Prostate gland (tissue), 2 donors: Measurements from ENCODE around the gene TPM3. TPM values are rescaled to one million over a fixed set of nuclear protein-coding genes. Genes with fewer than 3 reads are reported as not detected.

Experiments
- DNase-seq: peaks from one replicate; pipeline ENCODE4 v3.0.0-alpha.2; 2019; ENCODE audit warnings: low spot score
- H3K27ac ChIP-seq, 2 donors: fragments of 200-600 bp; sonication (generic); 2 replicates each; pipeline ENCODE4 v1.5.1; 2017 to 2019
- H3K27me3 ChIP-seq: fragments of 200-600 bp; sonication (generic); replicated peaks from 2 replicates; pipeline ENCODE4 v1.5.1; 2019; ENCODE audit not compliant: insufficient read depth
- H3K36me3 ChIP-seq, 2 donors: fragments of 200-600 bp; sonication (generic); 1 replicate in 1 of 2; 2 replicates in 1 of 2; pipeline versions ENCODE4 v1.5.1 to v1.8.1; 2017 to 2019
- H3K4me1 ChIP-seq: fragments of 200-600 bp; sonication (generic); replicated peaks from 2 replicates; pipeline ENCODE4 v1.5.1; 2019
- H3K4me3 ChIP-seq, 2 donors: fragments of 200-600 bp; sonication (generic); 2 replicates each; pipeline ENCODE4 v1.5.1; 2017 to 2019
- H3K9me3 ChIP-seq: fragments of 200-600 bp; sonication (generic); 2 replicates; pipeline ENCODE4 v1.5.1; 2017
- POLR2A ChIP-seq: fragments of 450-650 bp; IDR thresholded peaks from one replicate; pipeline ENCODE4 v1.6.1; 2016; ENCODE audit warnings: antibody characterized with exemption, mild to moderate bottlenecking
- POLR2AphosphoS5 ChIP-seq: sonication (generic); formaldehyde crosslinking; IDR thresholded peaks from one replicate; pipeline ENCODE4 v1.6.1; 2017; ENCODE audit warnings: antibody characterized with exemption
- WGBS: methylation state at CpG from one replicate; pipeline ENCODE4 v1.1.5; 2018; 5-methylcytosine and 5-hydroxymethylcytosine counted together
- intact Hi-C: fragments of 100-400 bp; cut with DNase I; formaldehyde crosslinking; loops from one replicate; pipeline ENCODE4 v1.14.2; 2022
- total RNA-seq, 2 donors: library from RNA; depleted of rRNA; stranded (reverse); fragments of >200 nt; gene quantifications; one replicate each; pipeline ENCODE4 v1.1.0, GENCODE V29; 2016
- TF ChIP-seq, protein P1 (sequence below), 4 experiments: fragments of 200-600 bp in 2 of 4; fragments of 450-650 bp in 2 of 4; sonication (generic) in 2 of 4; IDR thresholded peaks; 1 replicate in 3 of 4; 2 replicates in 1 of 4; pipeline ENCODE4 v1.5.1; 2016 to 2019; ENCODE audit warnings: antibody characterized with exemption in 4 of 4, mild to moderate bottlenecking in 2 of 4, moderate library complexity in 2 of 4

Gene TPM3
- total RNA-seq: 100 to 1,000 TPM; 147 to 277 TPM

DNA sequence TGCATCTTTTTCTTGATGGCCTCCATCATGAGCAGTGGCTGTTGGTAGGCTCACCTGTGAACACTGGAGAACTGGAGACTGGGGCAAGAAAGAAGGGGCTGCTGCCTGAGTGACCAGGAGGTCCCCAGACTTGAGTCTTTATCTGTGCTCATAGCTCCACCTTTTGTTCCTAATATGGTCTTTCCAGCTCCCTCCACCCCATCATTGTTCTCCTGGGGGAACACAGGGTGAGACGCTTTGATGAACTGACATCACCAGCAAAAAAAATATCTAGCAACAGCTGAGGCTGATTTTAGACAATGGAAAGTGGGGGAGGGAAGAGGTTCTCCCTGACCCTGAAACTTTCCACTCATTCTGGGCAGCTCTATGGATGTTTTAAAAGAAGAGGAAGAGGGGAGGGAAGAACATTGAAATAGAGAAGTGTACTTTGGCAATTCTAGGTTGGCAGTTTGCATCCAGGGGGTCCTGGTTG is at the start of gene TPM3:
Gene TPM3, minus strand, starts transcription at position 111 of the 472 bp plus-strand sequence. Its CDS starts 82 bp downstream, at position 29.
- H3K9me3 ChIP-seq: no peaks in the 10 kb centered on the region
- H3K4me3 ChIP-seq: no peak within 1 kb of the TSS
- no peaks in the 10 kb centered on the region for H3K27me3 ChIP-seq
- no peak for TF ChIP-seq POLR2AphosphoS5
- TF ChIP-seq, protein P1, sequence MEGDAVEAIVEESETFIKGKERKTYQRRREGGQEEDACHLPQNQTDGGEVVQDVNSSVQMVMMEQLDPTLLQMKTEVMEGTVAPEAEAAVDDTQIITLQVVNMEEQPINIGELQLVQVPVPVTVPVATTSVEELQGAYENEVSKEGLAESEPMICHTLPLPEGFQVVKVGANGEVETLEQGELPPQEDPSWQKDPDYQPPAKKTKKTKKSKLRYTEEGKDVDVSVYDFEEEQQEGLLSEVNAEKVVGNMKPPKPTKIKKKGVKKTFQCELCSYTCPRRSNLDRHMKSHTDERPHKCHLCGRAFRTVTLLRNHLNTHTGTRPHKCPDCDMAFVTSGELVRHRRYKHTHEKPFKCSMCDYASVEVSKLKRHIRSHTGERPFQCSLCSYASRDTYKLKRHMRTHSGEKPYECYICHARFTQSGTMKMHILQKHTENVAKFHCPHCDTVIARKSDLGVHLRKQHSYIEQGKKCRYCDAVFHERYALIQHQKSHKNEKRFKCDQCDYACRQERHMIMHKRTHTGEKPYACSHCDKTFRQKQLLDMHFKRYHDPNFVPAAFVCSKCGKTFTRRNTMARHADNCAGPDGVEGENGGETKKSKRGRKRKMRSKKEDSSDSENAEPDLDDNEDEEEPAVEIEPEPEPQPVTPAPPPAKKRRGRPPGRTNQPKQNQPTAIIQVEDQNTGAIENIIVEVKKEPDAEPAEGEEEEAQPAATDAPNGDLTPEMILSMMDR (IDR thresholded peaks at IDR 0.05): no peak
- TF ChIP-seq POLR2A: no peak
- DNase-seq: no peak
- intact Hi-C loops: loop anchor here (10.0 kb wide), 1 partner anchor 143 kb away; no protein-coding TSS in a partner anchor
- no peaks in the 10 kb centered on the region for H3K36me3 ChIP-seq
- no peak within 1 kb of the TSS for H3K27ac ChIP-seq
- WGBS: 13% methylated on average over 1 of the region's 1 CpG
- H3K4me1 ChIP-seq: no peaks in the 10 kb centered on the region

DNA sequence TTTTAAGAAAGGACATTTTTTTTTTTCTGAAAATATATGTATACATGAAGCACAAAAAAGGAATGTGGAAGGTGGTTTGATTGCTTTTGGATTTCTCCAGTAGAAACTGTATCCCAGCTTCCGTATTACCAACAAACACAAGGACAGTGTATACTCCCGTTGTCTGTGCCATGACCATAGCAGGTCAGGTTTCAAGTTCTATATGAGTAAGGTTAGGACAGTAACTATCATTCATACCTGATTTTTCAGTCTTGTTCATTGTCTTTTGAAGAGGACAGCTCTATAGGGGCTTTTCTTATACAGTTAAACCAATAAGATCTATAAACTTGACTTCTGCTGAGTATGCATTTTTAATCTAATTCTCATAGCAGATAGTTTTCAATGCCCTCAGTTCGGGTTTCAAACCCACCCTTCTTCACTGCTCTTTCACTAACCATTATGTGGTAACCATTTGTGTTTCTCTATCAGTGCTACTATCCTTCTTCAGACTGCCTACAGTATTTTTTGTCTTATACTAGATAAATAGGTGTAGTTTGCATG is 48.5 kb upstream of the TPM3 start:
- no peak overlapping the region for H3K27ac ChIP-seq
- H3K36me3 ChIP-seq: peaks cover 9 to 11% of the 10 kb centered on the region in 2 donors
- H3K9me3 ChIP-seq: no peaks in the 10 kb centered on the region
- H3K4me1 ChIP-seq: no peaks in the 10 kb centered on the region
- TF ChIP-seq, protein P1 (IDR thresholded peaks at IDR 0.05): no peak
- no peak for TF ChIP-seq POLR2A
- no peak for TF ChIP-seq POLR2AphosphoS5
- WGBS: 89% methylated on average over 3 of the region's 3 CpGs
- H3K4me3 ChIP-seq: no peak overlapping the region
- H3K27me3 ChIP-seq: no peaks in the 10 kb centered on the region
- intact Hi-C loops: no loop called here
- DNase-seq: no peak

DNA sequence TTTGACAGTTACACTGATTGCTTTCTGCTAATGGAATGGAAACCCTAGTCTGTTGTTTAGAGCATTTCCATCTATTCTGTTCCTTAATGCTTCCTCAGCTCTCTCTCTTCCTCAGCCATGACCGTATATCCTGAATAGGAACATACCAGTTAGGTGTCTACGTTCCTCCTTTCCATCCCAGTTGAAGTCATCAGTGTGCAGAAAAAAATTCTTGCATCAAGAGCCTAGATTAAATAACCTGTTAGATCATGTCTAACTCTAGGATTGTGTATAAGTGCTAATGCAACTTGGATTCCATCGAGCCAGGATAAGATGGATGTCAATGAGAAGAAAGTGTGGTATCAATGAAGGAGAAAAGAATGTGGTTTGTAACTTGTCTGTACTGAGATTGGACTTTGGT is 47.6 kb upstream of the TPM3 start:
- H3K9me3 ChIP-seq: no peaks in the 10 kb centered on the region
- 85% methylated on average over 3 of the region's 3 CpGs for WGBS
- H3K4me3 ChIP-seq: no peak overlapping the region
- TF ChIP-seq POLR2A (no peak), POLR2AphosphoS5 (no peak)
- TF ChIP-seq, protein P1 (IDR thresholded peaks at IDR 0.05): no peak
- peaks cover 3 to 15% of the 10 kb centered on the region in 2 donors for H3K36me3 ChIP-seq
- no peaks in the 10 kb centered on the region for H3K4me1 ChIP-seq
- no peak overlapping the region for H3K27ac ChIP-seq
- DNase-seq: no peak
- no peaks in the 10 kb centered on the region for H3K27me3 ChIP-seq
- intact Hi-C loops: no loop called here

DNA sequence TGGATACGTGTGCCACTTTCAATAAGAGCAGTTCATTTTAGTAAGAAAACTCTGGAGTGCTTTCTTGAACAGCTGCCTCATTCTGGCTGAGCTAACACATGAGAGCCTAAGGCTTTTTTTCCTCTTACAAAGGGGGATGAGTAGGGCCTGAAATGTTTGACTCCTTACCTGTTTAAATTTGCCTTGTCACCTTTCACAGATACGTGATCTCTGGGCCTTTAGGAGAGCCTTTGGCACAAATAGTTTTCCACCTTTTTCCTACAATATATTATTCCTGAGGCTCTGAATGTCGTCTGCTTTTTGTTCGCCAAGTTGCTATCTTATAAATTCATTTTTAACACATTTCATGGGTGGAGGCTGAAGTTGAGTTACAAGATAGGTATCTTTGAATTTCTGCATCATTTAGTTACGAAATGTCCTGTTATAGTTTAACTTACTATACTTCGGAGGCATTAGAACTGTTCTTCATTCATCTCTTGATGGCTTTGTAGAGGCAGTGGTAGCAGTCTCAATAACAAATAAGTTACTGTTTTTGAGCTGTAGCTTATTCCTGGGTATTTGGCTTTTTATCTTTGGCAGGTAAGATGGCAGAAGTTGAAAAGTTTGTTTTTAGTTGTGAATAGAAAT is 46.1 kb upstream of the TPM3 start:
- no peaks in the 10 kb centered on the region for H3K27me3 ChIP-seq
- 90% methylated on average over 6 of the region's 6 CpGs for WGBS
- TF ChIP-seq POLR2AphosphoS5 (no peak), POLR2A (no peak)
- TF ChIP-seq, protein P1 (IDR thresholded peaks at IDR 0.05): no peak
- intact Hi-C loops: no loop called here
- no peak for DNase-seq
- no peaks in the 10 kb centered on the region for H3K4me1 ChIP-seq
- no peak overlapping the region for H3K27ac ChIP-seq
- H3K36me3 ChIP-seq: peaks cover 0 to 12% of the 10 kb centered on the region in 2 donors
- H3K4me3 ChIP-seq: no peak overlapping the region
- no peaks in the 10 kb centered on the region for H3K9me3 ChIP-seq

DNA sequence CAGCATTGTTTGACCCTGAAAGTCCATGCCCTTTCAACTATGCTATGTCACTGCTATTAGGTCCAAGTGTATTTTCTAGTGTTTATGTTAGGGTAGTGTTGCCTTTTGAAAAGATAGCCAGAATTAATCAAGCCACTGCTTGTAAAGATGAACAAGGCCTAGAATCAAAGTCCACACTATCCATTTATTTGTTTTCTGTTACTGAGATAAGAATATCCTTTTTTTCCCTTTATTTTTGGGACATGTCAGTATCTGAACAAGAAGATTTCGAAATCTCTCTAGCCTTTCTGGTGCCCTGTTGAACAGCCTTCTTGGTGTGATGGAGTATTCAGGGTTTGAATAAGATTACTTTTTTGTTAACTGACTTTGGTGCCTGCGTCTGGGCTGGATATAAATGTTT is 45.5 kb upstream of the TPM3 start:
- Histone ChIP-seq H3K27me3 (no peaks in the 10 kb centered on the region), H3K4me3 (no peak overlapping the region), H3K36me3 (peaks cover 0 to 12% of the 10 kb centered on the region in 2 donors), H3K9me3 (no peaks in the 10 kb centered on the region), H3K4me1 (no peaks in the 10 kb centered on the region), H3K27ac (no peak overlapping the region)
- intact Hi-C loops: no loop called here
- WGBS: 90% methylated on average over 2 of the region's 2 CpGs
- no peak for TF ChIP-seq POLR2A
- no peak for DNase-seq
